Stomach (tissue), 4 donors: ENCODE data around the gene AMBP.

ENCODE experiments used
- CTCF ChIP-seq, 7 experiments: fragments of 450-650 bp in 4 of 7; fragments of 200-600 bp in 3 of 7; sonication (generic) in 3 of 7; IDR thresholded peaks; one replicate each; pipeline ENCODE4 v1.5.1; 2016 to 2019; ENCODE audit warnings: antibody characterized with exemption in 7 of 7, control low read depth in 2 of 7, mild to moderate bottlenecking in 1 of 7
- EP300 ChIP-seq: sonication (generic); formaldehyde crosslinking; IDR thresholded peaks from one replicate; pipeline ENCODE4 v1.6.1; 2017; ENCODE audit warnings: antibody characterized with exemption
- POLR2A ChIP-seq, 4 donors: fragments of 450-650 bp; IDR thresholded peaks; one replicate each; pipeline ENCODE4 v1.6.1; 2016; ENCODE audit warnings: antibody characterized with exemption in 4 of 4, control low read depth in 2 of 4, mild to moderate bottlenecking in 1 of 4, moderate library complexity in 1 of 4
- POLR2AphosphoS5 ChIP-seq, 3 donors: sonication (generic); formaldehyde crosslinking; IDR thresholded peaks; one replicate each; pipeline ENCODE4 v1.6.1; 2016; ENCODE audit warnings: antibody characterized with exemption in 3 of 3

- TF ChIP-seq EP300 (no peak), POLR2AphosphoS5 (IDR thresholded peaks at IDR 0.05) (no peak), CTCF (IDR thresholded peaks at IDR 0.05) (no peak), POLR2A (IDR thresholded peaks at IDR 0.05) (no peak)
Measured at GRCh38 chr9:114116126-114116747, 38.1 kb upstream of the AMBP start.
